HEK293T (cell line): Measurements from ENCODE around the gene STN1.

Experiments used
- CTCF ChIA-PET: fragments of 350-600 bp; formaldehyde crosslinking; extraction: SDS; loops from one replicate; lab custom pipeline; 2021; ENCODE audit warnings: antibody characterized with exemption, inconsistent platforms; lab: Yijun Ruan, JAX
- POLR2A ChIA-PET: fragments of 350-600 bp; formaldehyde crosslinking; extraction: SDS; loops from one replicate; lab custom pipeline; 2020; ENCODE audit warnings: antibody characterized with exemption, inconsistent platforms; lab: Yijun Ruan, JAX
- DNase-seq: peaks from one replicate; pipeline ENCODE4 v3.0.0; 2012; ENCODE audit warnings: mixed read lengths; ENCODE audit errors: extremely low spot score
- ARNT ChIP-seq: fragments of 450-650 bp; IDR thresholded peaks from 2 replicates; pipeline ENCODE4 v1.6.1; 2017; ENCODE audit warnings: mild to moderate bottlenecking
- BHLHE40 ChIP-seq: fragments of 450-650 bp; IDR thresholded peaks from 2 replicates; pipeline ENCODE4 v1.6.1; 2016; ENCODE audit warnings: mild to moderate bottlenecking, moderate library complexity, borderline replicate concordance
- CTBP1 ChIP-seq: fragments of 450-650 bp; IDR thresholded peaks from 2 replicates; pipeline ENCODE4 v1.6.1; 2016; ENCODE audit warnings: borderline replicate concordance
- ELF4 ChIP-seq: fragments of 450-650 bp; IDR thresholded peaks from 2 replicates; pipeline ENCODE4 v1.6.1; 2017; ENCODE audit warnings: antibody characterized with exemption
- FOXA1 ChIP-seq: fragments of 450-650 bp; IDR thresholded peaks from 2 replicates; pipeline ENCODE4 v1.6.1; 2016; ENCODE audit warnings: mild to moderate bottlenecking
- FOXK2 ChIP-seq: fragments of 450-650 bp; IDR thresholded peaks from 2 replicates; pipeline ENCODE4 v1.6.1; 2016; ENCODE audit warnings: mild to moderate bottlenecking
- FOXM1 ChIP-seq: fragments of 450-650 bp; IDR thresholded peaks from 2 replicates; pipeline ENCODE4 v1.6.1; 2017; ENCODE audit warnings: mild to moderate bottlenecking, borderline replicate concordance
- HDGF ChIP-seq: fragments of 450-650 bp; IDR thresholded peaks from 2 replicates; pipeline ENCODE4 v1.6.1; 2017; ENCODE audit warnings: antibody characterized with exemption, borderline replicate concordance
- L3MBTL2 ChIP-seq: fragments of 450-650 bp; conservative IDR thresholded peaks from 2 replicates; pipeline ENCODE4 v1.6.1; 2016; ENCODE audit warnings: mild to moderate bottlenecking
- LEF1 ChIP-seq: fragments of 450-650 bp; IDR thresholded peaks from 2 replicates; pipeline ENCODE4 v1.6.1; 2017; ENCODE audit warnings: mild to moderate bottlenecking, borderline replicate concordance
- NFRKB ChIP-seq: fragments of 450-650 bp; IDR thresholded peaks from 2 replicates; pipeline ENCODE4 v1.6.1; 2016; ENCODE audit warnings: mild to moderate bottlenecking, moderate library complexity
- SP1 ChIP-seq: fragments of 450-650 bp; IDR thresholded peaks from 2 replicates; pipeline ENCODE4 v1.6.1; 2017
- SUZ12 ChIP-seq: fragments of 450-650 bp; IDR thresholded peaks from 2 replicates; pipeline ENCODE4 v1.6.1; 2016; ENCODE audit warnings: mild to moderate bottlenecking
- TARDBP ChIP-seq: fragments of 450-650 bp; IDR thresholded peaks from 2 replicates; pipeline ENCODE4 v1.6.1; 2016
- ZNF384 ChIP-seq: fragments of 450-650 bp; IDR thresholded peaks from 2 replicates; pipeline ENCODE4 v1.6.1; 2016
- TF ChIP-seq, protein P1 (sequence below): fragments of 450-650 bp; IDR thresholded peaks from 2 replicates; pipeline ENCODE4 v1.6.1; 2016

Gene STN1

DNA sequence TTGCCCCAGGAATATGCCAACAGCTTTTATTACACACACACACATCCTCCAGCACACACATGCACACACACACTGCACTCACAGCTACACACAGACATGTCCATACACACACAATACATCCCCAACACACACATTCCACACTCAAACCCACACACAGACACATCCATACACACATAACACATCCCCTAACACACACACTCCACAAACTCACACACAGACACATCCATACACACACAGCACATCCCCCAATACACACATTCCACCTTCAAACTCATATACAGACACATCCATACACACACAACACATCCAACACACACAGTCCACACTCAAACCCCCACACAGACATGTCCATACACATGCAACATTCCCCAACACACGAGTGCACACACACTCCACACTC lies 81.7 kb downstream of the STN1 start:
- TF ChIP-seq TARDBP, result peak; percentile 50; the same call in 1 of the 2 replicates
- no peak for TF ChIP-seq HDGF
- ChIA-PET POLR2A (no interaction called here), CTCF (interaction anchor here (0.5 to 0.6 kb wide), 2 partner anchors 17 to 240 kb away, joined by 4 read pairs; no protein-coding TSS in a partner anchor)

DNA sequence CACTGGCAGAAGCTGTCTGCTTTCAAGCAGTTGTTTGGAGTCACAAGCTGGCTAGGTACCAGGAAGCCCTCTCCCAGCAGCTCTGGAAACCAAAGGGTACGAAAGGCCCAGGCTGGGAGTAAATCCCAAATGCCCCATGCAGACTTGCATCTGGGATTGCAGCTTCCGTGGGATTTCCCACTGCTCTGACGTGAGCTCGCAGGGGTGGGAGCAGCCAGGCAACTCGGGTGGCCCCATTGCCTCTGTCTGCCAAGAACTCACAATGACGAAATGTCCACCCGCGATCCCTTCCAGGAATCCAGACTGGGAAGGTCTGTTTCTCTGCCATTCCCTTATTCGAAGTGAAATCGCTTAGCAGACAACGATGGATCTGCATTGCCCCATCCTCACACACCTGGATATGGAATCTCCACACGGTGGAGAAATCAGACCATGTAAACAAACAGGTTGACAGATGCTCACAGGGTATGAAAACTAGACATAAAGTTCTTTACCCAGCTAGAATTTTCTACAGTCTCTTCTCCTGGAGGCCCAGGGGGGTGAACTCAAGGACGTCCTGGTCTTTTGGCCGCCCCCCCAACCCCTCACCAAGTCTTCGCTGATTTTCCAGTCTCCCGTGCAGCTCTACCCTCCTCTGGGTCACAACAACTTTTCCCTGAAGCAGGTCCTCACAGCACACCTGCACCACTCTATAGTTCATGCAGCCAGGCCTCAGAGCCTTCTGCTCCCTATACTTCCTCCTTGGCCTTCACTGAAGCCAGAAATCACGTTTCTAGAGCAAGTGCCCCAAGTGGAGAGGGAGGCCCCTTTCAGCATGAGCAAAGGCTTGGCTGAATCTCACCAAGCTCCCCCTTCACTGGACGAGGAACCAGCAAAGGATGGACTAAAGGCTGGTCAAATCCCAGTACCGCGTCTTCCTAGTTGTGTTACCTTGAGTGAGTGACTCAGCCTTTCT lies 82.6 kb downstream of the STN1 start:
- CTCF ChIA-PET, result interaction anchor here (0.6 to 0.7 kb wide), 2 partner anchors 63 to 287 kb away, joined by 3 to 4 read pairs; partner anchors contain the start of gene SFR1
- no peak for DNase-seq
- POLR2A ChIA-PET, result interaction anchor here (0.9 kb wide), 1 partner anchor 17 kb away, joined by 3 read pairs; no protein-coding TSS in a partner anchor
- TF ChIP-seq LEF1 (no peak), SP1 (no peak), ARNT (no peak), FOXM1 (no peak), L3MBTL2 (no peak), ELF4 (no peak), FOXK2 (no peak)

More for the DNA sequence above, 81.7 kb downstream of the STN1 start:
- DNase-seq, result no peak

DNA sequence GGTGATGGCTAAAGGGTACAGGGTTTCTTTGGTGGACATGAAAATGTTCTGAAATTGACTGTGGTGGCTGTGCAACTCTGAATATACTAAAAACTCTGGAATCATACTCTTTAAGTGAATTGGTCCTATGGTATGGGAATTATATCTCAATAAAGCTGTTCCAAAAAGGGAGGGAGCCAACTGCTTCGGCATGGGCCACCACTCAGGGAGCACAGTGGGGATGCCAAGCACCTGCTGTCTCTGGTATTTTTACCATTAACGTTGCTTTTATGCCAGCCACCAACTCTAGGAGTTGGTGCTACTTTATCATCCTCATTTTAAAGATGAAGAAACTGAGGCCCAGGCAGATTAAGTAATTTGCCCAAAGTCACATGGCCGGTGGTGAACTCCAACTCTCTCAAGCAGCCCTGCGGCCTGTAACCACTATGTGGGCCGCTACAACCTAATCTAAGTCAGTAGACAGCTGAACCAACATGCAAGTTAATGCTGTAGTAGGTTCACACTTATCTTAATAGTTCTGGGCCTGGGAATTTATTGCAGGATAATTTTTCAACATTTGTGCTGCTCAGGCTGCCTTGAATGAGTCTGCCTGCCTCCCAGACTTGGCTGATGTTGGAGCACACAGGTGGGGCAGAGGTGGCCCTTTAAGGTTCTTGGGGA lies 83.4 kb downstream of the STN1 start:
- ChIA-PET POLR2A (interaction anchor here (0.9 kb wide), 1 partner anchor 18 kb away, joined by 3 read pairs; no protein-coding TSS in a partner anchor), CTCF (interaction anchor here (0.6 kb wide), 1 partner anchor 62 kb away, joined by 4 read pairs; no protein-coding TSS in a partner anchor)
- TF ChIP-seq ARNT (no peak), HDGF (no peak), LEF1 (no peak), L3MBTL2 (no peak), FOXM1 (no peak), SP1 (no peak), SUZ12 (no peak), FOXA1 (no peak), FOXK2 (no peak)
- TF ChIP-seq, protein P1, sequence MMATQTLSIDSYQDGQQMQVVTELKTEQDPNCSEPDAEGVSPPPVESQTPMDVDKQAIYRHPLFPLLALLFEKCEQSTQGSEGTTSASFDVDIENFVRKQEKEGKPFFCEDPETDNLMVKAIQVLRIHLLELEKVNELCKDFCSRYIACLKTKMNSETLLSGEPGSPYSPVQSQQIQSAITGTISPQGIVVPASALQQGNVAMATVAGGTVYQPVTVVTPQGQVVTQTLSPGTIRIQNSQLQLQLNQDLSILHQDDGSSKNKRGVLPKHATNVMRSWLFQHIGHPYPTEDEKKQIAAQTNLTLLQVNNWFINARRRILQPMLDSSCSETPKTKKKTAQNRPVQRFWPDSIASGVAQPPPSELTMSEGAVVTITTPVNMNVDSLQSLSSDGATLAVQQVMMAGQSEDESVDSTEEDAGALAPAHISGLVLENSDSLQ, result no peak
- DNase-seq, result no peak

DNA sequence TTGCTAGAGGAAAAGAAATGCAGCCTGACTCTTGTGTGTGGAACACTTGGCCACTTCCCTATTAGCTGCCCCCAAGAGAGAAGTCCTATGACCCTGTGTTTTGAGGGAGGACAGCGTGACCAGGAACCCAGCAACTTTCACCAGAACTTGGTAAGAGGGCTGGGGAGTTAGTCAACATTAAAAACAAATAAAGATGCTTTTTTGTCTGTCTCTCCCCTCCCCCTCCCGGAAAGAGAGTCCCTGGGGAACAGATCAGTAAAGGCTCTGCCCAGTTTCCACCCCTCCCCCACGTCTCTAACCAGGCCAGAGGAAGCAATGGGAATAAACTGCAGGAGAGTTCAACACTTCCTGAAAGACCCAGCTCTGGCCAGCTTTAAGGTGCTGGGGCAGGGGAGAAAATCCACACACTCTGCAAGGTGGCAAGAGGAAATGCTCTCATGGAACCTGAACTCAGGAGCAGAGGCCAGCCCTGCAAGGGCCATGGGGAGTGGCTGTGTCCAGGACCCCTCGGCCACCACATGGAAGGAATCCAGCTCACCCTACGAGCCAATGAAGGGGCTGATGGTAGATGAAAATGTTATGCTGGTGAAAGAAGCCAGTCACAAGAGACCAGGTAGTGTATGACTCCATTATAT lies 84.1 kb downstream of the STN1 start:
- ChIA-PET CTCF (no interaction called here), POLR2A (interaction anchor here (0.7 kb wide), 1 partner anchor 63 kb away, joined by 3 read pairs; no protein-coding TSS in a partner anchor)
- TF ChIP-seq ELF4, result no peak
- TF ChIP-seq FOXM1, result no peak
- no peak for TF ChIP-seq BHLHE40
- no peak for TF ChIP-seq ZNF384
- TF ChIP-seq SP1, result no peak
- TF ChIP-seq L3MBTL2, result no peak
- TF ChIP-seq ARNT, result no peak
- no peak for TF ChIP-seq CTBP1
- no peak for TF ChIP-seq SUZ12
- TF ChIP-seq LEF1, result no peak
- no peak for TF ChIP-seq FOXA1
- no peak for DNase-seq

DNA sequence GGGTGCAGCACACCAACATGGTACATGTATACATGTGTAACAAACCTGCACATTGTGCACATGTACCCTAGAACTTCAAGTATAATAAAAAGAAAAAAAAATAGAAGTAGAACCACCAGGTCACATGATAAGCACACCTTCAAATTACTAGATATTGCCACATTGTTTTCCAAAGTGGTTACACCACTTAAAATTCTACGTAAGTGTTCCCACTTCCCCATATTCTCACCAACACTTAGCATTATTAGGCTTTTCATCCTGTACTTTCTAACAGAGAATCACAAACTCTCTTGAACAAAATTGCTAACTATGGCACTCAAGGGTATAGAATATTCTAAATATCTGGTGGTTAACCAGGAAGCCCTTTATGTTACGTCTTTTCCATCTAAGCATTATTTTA lies 85.2 kb downstream of the STN1 start:
- TF ChIP-seq, protein P1, result no peak
- TF ChIP-seq LEF1, result no peak
- TF ChIP-seq HDGF, result no peak
- no peak for TF ChIP-seq TARDBP
- no peak for TF ChIP-seq CTBP1
- TF ChIP-seq ZNF384, result no peak
- no peak for TF ChIP-seq FOXA1
- no peak for TF ChIP-seq FOXK2
- TF ChIP-seq ELF4, result no peak
- no peak for TF ChIP-seq L3MBTL2
- TF ChIP-seq BHLHE40, result no peak
- TF ChIP-seq NFRKB, result no peak
- TF ChIP-seq ARNT, result no peak
- TF ChIP-seq SP1, result no peak
- TF ChIP-seq FOXM1, result no peak
- no peak for TF ChIP-seq SUZ12
- DNase-seq, result no peak
- ChIA-PET POLR2A (no interaction called here), CTCF (no interaction called here)
